Suprapubic skin (tissue), 4 donors: Measurements from ENCODE around the gene RNF114.

ENCODE experiments used
- EP300 ChIP-seq: sonication (generic); formaldehyde crosslinking; IDR thresholded peaks from one replicate; pipeline ENCODE4 v1.6.1; 2017; ENCODE audit warnings: antibody characterized with exemption
- POLR2A ChIP-seq, 2 donors: fragments of 450-650 bp; IDR thresholded peaks; one replicate each; pipeline ENCODE4 v1.6.1; 2017; ENCODE audit warnings: antibody characterized with exemption in 2 of 2, mild to moderate bottlenecking in 2 of 2, moderate library complexity in 2 of 2
- POLR2AphosphoS5 ChIP-seq, 3 donors: sonication (generic); formaldehyde crosslinking; IDR thresholded peaks; one replicate each; pipeline ENCODE4 v1.6.1; 2017; ENCODE audit warnings: antibody characterized with exemption in 3 of 3
- TF ChIP-seq, protein P1 (sequence below), 2 donors: fragments of 200-600 bp in 1 of 2; fragments of 450-650 bp in 1 of 2; sonication (generic) in 1 of 2; IDR thresholded peaks; one replicate each; pipeline ENCODE4 v1.5.1; 2016 to 2019; ENCODE audit warnings: antibody characterized with exemption in 2 of 2, mild to moderate bottlenecking in 1 of 2, moderate library complexity in 1 of 2

DNA sequence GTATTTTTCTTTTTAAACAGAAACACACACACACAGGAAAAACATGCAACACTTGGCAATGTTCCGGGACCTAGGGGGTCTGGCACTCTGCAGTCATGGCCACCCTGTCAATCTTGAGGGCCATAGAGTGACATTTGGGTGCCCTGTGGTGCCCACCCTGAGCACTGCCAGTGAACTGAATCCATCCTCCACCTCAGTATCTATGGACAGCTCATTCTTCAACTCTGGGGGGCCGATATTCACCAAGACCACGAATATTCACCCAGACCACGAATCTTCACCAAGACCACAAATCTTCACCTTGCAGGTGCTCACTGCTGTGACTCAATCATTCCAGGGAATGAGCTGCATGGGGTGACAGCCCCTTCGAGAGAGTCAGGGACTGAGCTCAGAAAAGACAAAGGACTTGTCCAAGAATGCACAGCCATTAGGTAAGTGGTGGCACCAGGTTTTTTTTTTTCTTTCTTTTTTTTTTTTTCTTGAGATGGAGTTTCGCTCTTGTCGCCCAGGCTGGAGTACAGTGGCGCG lies 65.7 kb downstream of the RNF114 start:
- TF ChIP-seq POLR2A (IDR thresholded peaks at IDR 0.05) = no peak
- TF ChIP-seq, protein P1, sequence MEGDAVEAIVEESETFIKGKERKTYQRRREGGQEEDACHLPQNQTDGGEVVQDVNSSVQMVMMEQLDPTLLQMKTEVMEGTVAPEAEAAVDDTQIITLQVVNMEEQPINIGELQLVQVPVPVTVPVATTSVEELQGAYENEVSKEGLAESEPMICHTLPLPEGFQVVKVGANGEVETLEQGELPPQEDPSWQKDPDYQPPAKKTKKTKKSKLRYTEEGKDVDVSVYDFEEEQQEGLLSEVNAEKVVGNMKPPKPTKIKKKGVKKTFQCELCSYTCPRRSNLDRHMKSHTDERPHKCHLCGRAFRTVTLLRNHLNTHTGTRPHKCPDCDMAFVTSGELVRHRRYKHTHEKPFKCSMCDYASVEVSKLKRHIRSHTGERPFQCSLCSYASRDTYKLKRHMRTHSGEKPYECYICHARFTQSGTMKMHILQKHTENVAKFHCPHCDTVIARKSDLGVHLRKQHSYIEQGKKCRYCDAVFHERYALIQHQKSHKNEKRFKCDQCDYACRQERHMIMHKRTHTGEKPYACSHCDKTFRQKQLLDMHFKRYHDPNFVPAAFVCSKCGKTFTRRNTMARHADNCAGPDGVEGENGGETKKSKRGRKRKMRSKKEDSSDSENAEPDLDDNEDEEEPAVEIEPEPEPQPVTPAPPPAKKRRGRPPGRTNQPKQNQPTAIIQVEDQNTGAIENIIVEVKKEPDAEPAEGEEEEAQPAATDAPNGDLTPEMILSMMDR (IDR thresholded peaks at IDR 0.05) = no peak
- TF ChIP-seq EP300 = no peak
- TF ChIP-seq POLR2AphosphoS5 (IDR thresholded peaks at IDR 0.05) = no peak
